ENCODE measurements around the gene UGT3A1. TPM values are rescaled to one million over a fixed set of nuclear protein-coding genes. Genes with fewer than 3 reads are reported as not detected.

Gene UGT3A1
- total RNA-seq, 1 experiment from 2014 or later = not detected

DNA sequence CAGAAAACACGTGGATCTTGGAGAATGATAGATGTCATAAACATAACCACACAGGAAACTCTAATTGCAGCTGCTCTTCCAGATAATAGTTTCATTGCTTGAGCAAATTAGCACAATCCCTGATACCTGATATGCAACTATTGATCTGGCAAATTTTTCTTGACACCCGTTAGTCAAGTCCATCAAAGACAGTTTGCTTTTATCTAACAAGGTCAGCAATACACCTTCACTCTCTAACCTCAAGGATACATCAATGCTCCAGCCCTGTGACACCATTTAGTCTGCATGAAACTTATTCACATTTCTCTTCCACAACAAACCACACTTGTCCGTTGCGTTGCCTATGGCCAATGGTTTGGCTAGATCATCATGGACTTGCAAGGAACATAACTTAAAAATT lies 16.6 kb downstream of the UGT3A1 start:
- intact Hi-C loops (cut with micrococcal nuclease; ENCODE audit: unreplicated experiment) = no loop called here
- TF ChIP-seq TCF7L2 (IDR thresholded peaks at IDR 0.05; ENCODE audit: low read depth, low read length) (no peak), SIN3A (IDR thresholded peaks at IDR 0.05; ENCODE audit: borderline replicate concordance, insufficient read depth, low read depth, low read length) (no peak), POLR2AphosphoS5 (IDR thresholded peaks at IDR 0.05; ENCODE audit: low read depth, low read length) (no peak)
- TF ChIP-seq, protein P1, sequence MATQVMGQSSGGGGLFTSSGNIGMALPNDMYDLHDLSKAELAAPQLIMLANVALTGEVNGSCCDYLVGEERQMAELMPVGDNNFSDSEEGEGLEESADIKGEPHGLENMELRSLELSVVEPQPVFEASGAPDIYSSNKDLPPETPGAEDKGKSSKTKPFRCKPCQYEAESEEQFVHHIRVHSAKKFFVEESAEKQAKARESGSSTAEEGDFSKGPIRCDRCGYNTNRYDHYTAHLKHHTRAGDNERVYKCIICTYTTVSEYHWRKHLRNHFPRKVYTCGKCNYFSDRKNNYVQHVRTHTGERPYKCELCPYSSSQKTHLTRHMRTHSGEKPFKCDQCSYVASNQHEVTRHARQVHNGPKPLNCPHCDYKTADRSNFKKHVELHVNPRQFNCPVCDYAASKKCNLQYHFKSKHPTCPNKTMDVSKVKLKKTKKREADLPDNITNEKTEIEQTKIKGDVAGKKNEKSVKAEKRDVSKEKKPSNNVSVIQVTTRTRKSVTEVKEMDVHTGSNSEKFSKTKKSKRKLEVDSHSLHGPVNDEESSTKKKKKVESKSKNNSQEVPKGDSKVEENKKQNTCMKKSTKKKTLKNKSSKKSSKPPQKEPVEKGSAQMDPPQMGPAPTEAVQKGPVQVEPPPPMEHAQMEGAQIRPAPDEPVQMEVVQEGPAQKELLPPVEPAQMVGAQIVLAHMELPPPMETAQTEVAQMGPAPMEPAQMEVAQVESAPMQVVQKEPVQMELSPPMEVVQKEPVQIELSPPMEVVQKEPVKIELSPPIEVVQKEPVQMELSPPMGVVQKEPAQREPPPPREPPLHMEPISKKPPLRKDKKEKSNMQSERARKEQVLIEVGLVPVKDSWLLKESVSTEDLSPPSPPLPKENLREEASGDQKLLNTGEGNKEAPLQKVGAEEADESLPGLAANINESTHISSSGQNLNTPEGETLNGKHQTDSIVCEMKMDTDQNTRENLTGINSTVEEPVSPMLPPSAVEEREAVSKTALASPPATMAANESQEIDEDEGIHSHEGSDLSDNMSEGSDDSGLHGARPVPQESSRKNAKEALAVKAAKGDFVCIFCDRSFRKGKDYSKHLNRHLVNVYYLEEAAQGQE (IDR thresholded peaks at IDR 0.05; ENCODE audit: insufficient read depth in 1 of 2, low read depth in 2 of 2, low read length in 1 of 2) = no peak
- TF ChIP-seq, protein P2, sequence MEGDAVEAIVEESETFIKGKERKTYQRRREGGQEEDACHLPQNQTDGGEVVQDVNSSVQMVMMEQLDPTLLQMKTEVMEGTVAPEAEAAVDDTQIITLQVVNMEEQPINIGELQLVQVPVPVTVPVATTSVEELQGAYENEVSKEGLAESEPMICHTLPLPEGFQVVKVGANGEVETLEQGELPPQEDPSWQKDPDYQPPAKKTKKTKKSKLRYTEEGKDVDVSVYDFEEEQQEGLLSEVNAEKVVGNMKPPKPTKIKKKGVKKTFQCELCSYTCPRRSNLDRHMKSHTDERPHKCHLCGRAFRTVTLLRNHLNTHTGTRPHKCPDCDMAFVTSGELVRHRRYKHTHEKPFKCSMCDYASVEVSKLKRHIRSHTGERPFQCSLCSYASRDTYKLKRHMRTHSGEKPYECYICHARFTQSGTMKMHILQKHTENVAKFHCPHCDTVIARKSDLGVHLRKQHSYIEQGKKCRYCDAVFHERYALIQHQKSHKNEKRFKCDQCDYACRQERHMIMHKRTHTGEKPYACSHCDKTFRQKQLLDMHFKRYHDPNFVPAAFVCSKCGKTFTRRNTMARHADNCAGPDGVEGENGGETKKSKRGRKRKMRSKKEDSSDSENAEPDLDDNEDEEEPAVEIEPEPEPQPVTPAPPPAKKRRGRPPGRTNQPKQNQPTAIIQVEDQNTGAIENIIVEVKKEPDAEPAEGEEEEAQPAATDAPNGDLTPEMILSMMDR (IDR thresholded peaks at IDR 0.05) = no peak
- no peak for DNase-seq (ENCODE audit: low read depth, low spot score)
- no peaks in the 10 kb centered on the region for H3K36me3 ChIP-seq (ENCODE audit: control insufficient read depth, insufficient read depth, low read length)
- no peak for ATAC-seq
- POLR2A ChIA-PET = no interaction called here
- no peaks in the 10 kb centered on the region for H3K27me3 ChIP-seq (ENCODE audit: control insufficient read depth, insufficient read depth, low read length)
- CTCF ChIA-PET = no interaction called here
- no peaks in the 10 kb centered on the region for H3K4me1 ChIP-seq (ENCODE audit: control insufficient read depth, insufficient read depth, low read length)
- in situ Hi-C loops (cut with HindIII; ENCODE audit: low pct_unique_long_range_greater_than_20kb, low sequenced_read_pairs) = no loop called here
- no peak overlapping the region for H3K27ac ChIP-seq (ENCODE audit: low read length)
- BruUV-seq (replicated peaks) = no TSS peak
- H3K9me3 ChIP-seq (ENCODE audit: control insufficient read depth, insufficient read depth, low read depth, low read length) = no peaks in the 10 kb centered on the region
- no peak overlapping the region for H3K4me3 ChIP-seq (ENCODE audit: low read depth in 2 of 2, low read length in 2 of 2)

DNA sequence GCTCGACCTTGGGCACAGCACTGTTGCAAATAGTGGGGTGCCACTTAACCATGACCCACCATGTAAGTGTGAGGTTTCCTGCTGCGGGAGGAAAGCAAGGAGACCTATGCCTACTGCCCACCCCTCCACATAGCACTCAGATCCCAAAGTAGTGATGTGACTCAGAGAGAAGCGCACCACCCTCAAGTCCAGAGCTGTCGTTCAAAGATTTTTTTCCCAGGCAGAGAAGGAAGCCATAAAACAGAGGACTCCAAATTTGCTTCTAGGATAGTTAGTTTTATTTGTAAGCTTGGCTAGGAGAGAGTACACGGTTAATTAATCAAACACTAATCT lies 19.3 kb downstream of the UGT3A1 start:
- Histone ChIP-seq H3K4me1 (ENCODE audit: control insufficient read depth, insufficient read depth, low read length) (no peaks in the 10 kb centered on the region), H3K4me3 (ENCODE audit: low read depth in 2 of 2, low read length in 2 of 2) (no peak overlapping the region), H3K27ac (ENCODE audit: low read length) (no peak overlapping the region), H3K9me3 (ENCODE audit: control insufficient read depth, insufficient read depth, low read depth, low read length) (no peaks in the 10 kb centered on the region), H3K27me3 (ENCODE audit: control insufficient read depth, insufficient read depth, low read length) (no peaks in the 10 kb centered on the region), H3K36me3 (ENCODE audit: control insufficient read depth, insufficient read depth, low read length) (no peaks in the 10 kb centered on the region)
- ChIA-PET POLR2A (no interaction called here), CTCF (no interaction called here)
- TF ChIP-seq POLR2AphosphoS5 (IDR thresholded peaks at IDR 0.05; ENCODE audit: low read depth, low read length) (no peak), SIN3A (IDR thresholded peaks at IDR 0.05; ENCODE audit: borderline replicate concordance, insufficient read depth, low read depth, low read length) (no peak)
- TF ChIP-seq, protein P2 (IDR thresholded peaks at IDR 0.05) = no peak
- DNase-seq (ENCODE audit: low read depth, low spot score) = no peak
- in situ Hi-C loops (cut with HindIII; ENCODE audit: low pct_unique_long_range_greater_than_20kb, low sequenced_read_pairs) = no loop called here
- ATAC-seq = no peak
- intact Hi-C loops (cut with micrococcal nuclease; ENCODE audit: unreplicated experiment) = no loop called here
- no TSS peak for BruUV-seq (replicated peaks)
